Activated CD4-positive, CD25-positive, alpha-beta regulatory T cell (primary cell): Measurements from ENCODE around the gene FANCG.

Experiments
- DNase-seq, 4 experiments: peaks; one replicate each; lab custom pipeline; 2025; lab: John Stamatoyannopoulos, UW

The FANCG gene

DNA sequence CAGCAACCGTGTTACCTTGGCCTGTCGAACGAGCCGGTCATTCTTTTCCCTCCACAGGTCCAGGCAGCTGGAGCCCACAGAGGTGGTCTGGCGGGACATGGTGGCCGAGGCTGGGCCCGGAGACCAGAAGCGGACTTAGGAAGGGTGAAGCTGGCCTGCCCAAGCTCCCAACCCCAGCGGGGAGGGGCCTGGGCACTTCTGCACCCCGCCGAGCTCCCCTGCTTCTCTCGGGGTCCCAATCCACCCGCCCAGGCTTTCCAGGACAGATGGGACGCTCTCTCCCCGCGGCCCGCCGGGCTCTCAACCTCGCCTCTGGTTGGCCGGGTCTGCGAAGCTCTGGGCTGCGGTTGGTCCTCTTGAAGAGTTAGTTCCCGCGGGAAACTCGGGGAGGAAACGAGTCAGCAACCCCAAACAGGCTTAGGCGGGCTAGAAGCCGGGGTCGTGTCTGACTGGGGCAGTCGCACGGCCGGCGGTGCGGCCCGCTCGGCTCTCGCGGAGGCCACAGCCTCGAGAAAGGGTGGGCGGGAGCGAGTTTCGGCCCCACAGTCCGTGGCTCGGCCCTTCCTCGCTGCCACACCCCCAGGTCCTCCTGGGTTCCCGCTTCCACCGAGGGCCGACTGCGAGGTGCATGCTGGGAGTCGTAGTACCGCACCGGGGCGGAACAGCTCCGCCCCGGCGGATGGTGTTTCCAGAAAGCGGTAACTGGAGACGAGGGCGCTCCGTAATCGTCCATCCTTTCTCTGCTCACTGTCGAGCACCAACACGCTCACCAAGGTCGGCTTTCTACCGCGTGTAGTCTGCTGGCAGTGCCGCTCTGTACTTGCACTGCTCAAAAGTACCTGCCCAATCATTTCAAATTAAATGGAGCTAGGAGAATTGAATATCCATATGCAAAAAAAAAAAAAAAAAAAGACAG lies at the start of gene FANCG:
FANCG (minus strand) TSS at position 517 of the 916 bp plus-strand sequence; CDS start at position 99, 418 bp downstream.
- peak; percentile 49 to 66 (median 60) for DNase-seq

DNA sequence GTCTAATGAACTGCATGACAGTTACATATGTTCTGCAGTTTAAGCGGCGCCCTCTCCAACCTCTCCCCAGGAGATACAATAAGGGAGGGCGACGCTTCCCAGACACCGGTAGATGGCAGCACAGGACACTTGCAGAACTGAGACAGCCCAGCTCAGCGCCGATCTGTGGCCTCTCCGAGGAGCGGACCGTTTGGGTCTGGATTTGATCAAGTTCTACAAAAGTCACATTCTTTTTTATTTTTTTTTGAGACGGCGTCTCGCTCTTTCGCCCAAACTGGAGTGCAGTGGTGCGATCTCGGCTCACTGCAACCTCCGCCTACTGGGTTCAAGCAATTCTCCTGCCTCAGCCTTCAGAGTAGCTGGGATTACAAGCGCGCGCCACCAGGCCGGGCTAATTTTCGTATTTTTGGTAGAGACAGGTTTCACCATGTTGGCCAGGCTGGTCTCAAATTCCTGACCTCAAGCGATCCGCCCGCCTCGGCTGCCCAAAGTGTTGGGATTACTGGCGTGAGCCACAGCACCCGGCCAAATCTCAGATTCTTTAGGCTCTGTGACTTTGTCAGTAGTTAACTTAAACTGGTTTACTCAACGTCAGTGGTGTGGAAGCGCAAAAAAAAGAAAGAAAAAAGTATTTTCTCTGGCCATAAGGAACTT lies 37.3 kb upstream of the FANCG start:
- DNase-seq: peak; percentile 64 to 80 (median 77)

DNA sequence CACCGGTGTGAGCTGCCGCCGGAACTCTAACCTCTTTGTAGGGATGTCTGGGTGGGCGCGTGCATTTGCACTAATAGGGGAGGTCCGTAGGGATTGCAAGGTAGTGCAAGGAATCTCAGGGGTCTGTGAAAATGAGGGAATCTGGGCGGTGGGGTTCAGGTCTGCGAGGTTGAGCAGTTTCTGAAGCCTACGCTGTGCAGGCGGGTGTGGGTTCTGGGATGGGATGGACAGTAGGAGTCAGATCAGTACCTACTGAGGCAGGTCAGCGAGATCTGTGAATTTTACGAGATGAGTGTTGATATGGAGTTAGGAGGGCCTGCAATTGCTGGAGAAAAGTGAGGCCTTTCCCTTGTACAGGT lies 36.8 kb upstream of the FANCG start:
- DNase-seq: no peak

DNA sequence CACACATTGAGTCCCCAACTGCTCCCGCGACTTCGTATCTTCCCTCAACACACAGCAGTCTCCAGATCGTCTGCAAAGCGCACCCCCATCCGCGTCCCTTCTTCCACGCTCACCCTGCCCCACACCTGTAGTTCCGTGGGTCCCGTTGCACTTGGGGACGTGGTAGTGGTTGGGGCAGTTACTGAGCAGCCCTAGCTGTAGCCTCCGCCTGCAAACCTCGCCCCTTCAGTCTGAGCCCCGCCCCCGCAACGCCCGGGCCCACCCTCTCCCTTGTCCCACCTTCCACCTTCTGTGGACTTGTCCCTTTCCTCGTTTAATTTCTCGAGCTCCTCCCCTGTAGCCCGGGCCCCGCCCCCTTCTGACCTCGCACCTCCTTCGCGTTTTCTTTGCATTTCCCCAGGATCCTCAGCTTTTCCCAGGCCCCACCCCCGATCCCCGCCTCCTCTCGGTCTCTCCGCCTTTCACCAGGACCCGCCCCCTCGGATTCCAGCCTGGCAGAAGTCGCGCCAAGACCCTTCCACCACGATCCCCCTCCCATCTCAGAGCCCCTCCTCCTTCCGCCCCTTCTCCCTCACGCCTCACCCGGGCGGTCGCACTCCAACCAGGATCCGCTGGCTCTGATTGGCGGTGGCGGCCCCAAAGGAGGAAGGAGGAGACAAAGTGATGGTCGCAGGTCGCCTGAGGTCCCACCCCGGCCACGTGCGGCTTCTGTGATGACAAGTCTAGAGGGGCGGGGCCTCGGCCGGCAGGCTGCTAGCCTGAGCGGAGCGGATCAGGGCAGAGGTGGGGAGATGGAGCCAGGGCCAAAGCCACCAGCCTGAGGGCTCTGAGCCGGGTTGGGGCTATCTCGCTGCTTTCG lies 36.2 kb upstream of the FANCG start, which contains the start of gene ATOSB:
ATOSB (minus strand) TSS at position 183 of the 859 bp plus-strand sequence. CDS start 7,588 bp downstream, outside the sequence.
- DNase-seq: peak; percentile 80 to 89 (median 85)

DNA sequence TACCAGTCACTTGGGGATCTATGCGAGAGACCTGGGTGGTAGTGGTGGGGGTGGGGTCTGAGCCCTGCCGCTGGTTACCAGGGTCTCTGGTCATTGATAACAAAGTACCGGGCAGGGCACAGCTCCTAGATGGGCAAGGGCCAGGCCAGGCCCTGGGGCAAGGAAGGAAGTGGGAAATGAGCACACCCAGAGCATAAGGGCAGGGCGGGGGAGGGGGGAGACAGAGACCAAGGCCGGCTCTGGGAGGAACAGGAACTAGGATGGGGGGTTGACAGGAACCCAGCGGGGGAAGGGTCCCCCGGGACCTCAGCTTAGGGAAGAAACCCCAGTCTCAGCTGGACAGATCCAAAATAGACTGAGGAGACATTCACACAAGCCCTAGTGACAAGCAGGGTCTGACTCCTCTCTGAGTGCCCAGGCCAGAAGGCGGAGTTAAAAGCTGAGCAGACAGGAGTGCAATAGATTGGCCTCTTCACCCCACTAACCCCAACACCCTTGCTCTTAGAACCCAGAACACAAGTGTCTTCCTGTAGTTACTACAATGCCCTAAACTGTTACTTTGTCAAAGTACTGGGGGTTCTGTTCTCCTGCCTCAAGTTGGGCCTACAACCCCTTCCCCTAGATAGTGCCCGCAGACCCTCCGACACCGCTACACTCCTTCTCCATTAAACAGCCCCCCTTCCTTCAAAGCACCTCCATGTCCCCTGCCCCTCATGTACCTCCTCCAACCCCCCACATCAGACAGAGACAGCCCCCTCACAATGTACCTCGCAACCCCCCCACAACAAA lies 35.3 kb upstream of the FANCG start:
- no peak for DNase-seq

DNA sequence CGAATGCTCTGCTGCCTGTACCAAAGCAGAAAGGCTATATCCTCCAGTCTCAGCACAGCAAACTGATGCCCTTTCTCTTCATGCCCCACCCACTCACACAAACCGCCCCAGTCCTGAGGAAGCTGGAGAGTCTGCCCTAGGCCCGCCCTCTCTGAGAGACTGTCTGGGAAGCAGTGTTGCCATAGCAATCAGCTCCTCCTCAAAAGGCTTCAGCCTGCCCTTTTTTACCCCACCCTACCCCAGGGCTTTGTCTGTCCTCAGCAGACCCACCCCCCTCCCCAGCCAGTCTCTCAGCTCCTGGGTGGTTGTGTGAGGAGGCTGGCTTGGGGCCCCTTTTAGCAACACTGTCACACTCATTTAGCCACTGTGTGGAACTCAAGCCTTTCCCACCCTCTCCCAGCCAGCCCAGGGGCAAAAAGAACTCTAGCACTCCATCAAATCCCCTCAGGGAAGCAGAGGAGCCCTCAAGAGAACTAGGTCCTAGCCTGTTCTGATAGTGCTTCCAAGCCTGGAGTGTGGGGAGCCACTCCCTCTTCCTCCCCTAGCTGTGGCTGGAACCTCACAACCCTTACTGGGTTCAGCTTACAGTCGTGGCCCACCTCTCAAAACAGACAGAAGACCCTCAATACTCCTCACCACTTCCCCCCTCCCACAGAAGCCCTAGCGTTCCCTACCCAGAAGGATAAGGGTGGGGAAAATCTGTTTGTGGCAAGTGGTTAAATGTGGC lies 34.5 kb upstream of the FANCG start:
- DNase-seq: peak in 2 of 4 experiments; percentile 22 to 31

DNA sequence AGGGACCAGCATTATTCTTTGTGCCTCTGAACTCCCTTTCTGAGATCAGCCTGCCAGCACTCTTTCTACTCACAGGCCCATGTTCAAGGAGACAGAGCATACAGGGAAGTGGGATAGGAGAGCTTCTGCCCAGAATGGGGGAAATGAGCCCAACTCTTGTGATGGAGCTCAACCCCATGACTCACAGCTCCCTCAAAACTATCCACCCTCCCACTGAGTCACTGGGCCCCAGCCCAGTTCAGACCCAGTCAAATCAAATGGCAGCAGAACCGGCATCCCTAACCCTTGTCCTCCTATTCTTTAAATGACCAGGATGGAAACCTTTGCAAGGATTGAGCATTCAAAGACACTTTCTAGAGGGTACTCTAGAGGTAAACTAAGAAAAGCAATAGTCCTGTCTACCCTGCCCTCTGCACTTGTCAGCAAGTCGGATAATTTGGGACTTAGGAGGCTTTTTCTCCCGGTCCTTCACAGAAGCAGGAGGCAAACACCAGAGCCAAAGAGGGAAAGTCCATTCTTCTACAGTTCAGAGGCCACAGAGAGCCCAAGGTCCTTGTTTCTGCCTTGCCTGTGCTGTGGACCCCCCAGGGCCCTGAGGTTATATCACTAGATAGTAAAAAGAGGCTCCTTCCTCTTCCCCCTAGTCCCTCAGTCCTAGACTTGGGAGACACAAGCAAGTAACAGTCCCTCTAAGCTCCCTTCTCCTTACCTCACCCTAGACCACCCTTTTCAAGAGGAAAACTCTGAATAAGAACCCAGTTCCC lies 32.7 kb upstream of the FANCG start:
- DNase-seq: no peak

DNA sequence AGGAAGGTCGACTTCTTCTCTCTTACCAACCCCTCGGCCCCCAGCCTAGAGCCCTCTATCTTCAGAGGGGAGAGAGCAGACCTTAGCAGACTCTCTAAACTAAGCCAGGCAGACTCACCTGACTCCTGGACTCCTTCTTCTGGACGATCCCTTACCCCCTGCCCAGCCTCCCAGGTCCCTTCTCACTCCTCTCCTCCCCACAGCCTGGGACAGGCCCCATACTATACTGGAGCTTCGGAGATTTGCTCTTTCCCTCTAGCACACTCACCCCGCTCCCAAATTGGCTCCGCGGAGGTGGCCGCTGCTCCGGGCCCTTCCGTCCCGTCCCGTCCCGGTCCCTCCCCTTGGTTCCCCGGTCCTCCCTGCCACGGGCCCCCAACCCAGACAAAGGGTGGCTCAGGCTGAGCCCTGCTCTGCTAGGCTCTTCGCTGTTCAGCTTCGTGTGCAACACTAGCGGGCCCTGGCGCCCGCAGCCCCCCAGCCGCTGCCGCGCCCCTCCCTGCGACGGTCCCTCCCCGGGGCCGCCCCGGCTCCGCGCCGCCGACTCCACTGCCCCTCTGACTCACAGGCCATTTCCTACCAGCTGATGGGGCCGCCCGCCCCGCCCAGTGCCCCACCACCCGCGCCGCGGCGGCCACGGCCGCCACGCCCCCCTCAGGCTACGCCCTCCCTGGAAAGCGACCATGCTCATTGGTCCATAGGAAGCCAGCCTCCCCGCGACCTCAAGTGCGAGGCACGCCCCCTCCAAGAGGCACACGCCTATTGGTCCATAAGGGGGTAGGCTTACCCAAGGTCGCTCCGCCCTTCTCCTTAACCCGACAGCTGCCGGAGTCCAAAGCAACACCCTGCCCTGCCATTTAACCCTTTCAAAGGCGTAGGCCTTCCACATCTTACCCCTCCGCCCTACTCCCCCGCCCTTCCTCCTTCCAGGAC lies 31.5 kb upstream of the FANCG start:
- DNase-seq: peak; percentile 90 to 93 (median 92)

DNA sequence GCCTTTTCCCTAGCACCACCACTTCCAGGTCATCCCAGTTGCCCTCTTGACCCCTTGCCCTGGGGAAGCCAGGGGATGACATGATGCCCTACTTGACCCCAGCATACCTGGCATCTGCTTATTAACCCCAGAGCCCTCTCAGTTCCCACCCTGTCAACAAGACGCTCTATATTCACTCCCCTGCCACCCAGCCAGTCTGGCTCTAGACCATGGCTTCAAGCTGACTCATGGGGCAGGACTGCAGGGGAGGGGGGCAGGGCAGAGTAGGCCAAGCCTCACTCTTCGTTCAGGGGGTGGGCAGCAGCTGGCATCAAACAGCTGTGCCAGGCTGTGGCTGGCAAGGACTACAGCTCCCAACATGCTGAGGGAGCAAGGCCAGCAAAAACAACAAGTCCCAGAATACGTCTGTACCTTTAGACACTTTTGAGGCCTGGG lies 30.6 kb upstream of the FANCG start:
- no peak for DNase-seq

DNA sequence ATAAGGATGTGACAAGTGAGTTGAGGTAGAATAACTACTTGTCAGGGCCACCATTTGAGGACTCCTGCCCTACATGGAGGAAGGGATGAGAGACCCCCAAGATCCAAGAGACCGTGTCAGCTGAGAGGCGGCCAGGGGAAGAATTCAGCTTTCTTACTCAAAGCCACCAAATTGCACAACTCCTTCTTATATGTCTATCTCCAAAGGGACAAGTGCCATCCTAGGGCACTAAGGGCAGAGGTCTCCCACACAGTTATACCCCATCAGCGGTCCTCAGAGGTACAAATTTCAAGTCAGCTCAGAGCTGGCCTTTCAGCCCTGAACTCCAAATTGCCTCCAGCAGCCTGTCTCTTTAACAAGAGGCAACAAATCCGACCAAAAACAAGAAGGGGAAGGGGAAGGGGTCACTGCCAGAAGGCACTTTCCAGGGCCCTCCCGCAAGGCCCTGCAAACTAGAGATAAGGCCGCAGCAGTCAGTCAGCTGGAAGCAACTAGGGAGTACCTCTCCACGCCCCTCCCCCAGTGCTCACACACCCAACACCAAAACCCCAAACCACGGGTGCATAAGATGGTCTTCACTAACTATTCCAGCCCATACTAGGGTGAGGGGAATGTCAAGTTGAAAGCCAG lies 29.3 kb upstream of the FANCG start:
- DNase-seq: no peak

DNA sequence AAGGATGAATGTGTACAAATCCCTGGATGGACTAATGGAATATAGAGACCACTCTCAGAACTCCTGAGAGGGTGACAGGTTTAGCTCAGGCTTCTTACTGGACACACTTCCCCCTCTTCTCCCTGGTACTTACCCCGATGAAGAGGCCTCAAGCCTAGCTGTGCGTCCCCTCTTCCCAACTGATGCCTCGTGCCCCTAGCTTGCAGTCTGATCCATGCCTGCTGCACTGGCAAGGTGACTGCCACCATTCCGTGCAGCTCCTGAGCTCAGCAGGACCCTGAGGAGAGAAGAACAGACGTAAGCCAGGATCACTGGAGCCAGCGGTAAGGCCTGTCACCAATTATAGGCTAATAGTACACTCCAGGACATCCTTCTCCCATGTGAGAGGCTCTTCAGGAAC lies 28.7 kb upstream of the FANCG start:
- no peak for DNase-seq

DNA sequence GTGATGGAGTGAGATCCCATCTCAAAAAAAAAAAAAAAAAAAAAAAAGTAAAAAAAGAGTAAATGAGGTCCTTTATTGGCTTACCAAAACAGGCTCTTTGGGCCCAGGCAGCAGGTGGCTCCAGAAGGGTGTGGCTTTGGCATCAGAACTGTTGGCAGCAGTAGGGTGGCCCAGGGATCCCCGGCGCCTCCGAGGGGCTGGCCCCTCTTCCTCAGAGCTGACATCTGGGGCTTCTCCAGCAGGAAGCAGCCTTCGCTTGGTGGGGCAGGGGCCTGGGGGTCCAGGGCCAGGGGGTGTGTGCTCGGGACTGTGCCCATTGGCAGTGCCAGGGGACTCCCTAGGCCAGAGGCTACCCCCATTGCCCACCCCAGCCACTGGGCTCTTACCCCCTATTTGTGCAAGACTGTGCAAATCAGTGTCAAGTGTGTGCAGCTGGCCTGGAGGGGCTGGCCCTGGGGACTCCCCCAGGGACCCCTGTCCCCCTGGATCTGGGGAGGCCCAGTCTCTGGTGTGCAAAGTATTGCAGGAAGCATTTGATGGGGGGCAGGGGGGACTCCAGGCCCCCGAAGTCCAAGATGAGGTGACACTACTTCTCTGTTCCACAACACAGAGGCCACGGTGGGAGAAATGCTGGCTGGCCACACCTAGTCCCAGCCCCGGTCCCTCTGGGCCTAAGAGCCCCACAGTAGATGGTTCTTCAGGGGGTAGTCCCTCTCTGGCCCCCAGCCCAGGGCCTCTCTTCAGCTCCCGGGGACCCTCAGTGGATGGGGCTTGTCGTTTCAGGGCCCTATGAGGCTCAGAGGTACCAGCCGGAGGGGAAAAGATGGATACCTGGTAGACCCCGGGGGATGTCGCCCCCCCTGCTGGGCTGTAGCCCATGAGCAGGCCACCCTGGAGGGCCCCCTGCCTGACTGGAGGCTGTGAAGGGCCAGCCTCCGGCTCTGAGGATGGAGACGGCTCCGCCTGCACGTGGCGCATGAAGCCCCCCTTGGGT lies 27.9 kb upstream of the FANCG start:
- DNase-seq: no peak

DNA sequence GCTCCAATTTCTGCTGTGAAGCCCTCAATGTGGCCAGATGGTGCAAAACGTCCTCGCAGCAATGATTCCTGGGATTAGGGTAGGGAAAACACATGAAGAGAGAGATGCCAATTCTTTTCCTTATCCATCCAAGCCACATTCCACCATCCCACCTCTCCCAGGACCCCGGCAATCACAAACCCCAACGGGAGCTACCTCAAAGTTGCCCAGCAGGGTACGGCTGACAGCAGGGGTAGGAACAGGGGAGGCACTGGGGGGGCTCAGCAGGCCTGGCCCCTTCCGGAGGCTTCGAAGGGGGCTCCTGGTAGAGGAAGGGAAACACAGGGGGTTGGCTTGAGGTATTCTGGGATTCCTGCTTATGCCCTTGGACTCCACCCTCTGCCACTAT lies 26.6 kb upstream of the FANCG start:
- DNase-seq: no peak

DNA sequence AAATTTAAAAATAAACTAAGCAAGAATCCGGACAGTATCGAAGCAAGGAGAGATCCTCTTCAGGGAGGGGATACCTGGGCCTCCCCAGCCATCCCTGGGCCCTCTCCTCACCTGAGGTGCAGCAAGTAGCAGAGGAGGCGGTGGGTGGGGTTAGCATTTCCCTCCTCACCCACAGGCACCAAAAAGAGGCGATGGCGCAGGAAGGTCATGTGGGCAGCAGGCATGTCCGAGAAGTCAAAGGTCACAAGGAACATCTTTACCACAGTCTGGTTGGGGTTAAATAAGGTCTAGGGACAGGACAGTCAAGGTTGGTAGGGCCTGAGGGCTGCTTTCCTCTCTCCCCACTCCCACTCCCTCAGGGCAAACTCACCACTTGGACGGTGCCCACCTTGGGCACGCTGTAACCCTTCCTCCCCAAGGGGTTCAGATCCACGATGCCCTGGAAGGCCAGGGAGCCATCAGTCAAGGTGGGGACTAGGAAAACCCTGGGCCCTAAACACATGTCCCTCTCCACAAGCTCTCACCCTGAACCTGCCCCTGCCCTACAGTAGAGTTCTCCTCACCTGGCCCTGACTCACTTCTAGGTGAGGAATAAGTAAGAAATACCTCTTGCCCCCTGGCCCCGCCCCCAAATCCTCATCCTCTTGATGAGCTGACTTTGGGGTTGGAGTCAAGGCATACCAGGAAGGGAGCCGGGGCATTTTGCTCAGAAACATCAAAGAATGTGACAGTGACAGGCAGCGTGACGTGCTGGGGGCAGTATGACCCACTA lies 26.0 kb upstream of the FANCG start:
- no peak for DNase-seq

DNA sequence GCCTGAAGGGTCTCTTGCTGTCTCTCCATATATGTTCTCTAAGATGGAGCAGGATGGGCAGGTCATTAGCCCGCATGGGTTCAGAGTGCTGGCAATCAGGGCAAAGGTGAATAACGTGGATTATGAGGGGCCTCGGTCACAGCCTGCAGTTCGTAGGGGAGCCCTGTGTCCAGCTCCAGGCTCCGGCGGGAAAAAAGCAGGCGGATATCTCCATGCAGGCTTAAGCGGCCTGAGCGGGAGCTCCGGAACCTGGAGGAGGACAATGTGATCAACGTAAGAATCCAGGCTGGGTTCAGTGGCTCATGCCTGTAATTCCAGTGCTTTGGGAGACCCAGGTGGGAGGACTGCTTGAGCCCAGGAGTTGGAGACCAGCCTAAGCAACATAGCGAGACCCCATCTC lies 25.4 kb upstream of the FANCG start:
- DNase-seq: no peak

DNA sequence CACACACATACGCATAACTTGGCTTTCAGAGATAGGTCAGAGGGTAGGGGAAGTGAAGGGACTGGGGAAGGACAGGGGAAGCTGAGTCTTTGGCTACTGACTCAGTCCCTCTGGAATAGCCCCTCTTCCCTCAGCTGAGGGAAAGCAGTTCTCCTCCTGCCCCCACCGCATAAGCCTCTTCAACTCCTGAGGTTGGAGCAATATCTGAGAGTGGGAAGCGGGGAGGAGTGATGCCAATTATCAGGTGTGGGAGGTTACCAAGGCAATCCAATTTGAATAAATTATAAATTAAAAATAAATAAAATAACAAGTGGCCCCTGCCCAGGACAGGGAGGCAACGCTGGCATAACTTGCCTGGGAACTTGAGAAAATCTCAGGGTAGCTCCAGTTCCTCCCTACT lies 24.8 kb upstream of the FANCG start:
- DNase-seq: no peak
